HEK293 (cell line): ENCODE data around the gene SLC7A10.

Experiments
- CTCF ChIA-PET: fragments of 350-600 bp; formaldehyde crosslinking; extraction: SDS; loops from one replicate; lab custom pipeline; 2021; ENCODE audit warnings: antibody characterized with exemption; lab: Yijun Ruan, JAX
- POLR2A ChIA-PET: fragments of 300-600 bp; formaldehyde crosslinking; extraction: SDS; loops from one replicate; lab custom pipeline; 2020; ENCODE audit warnings: antibody characterized with exemption, inconsistent platforms; lab: Yijun Ruan, JAX
- H3K27ac ChIP-seq: fragments of 200-500 bp; sonication (Bioruptor generic); 2 replicates; pipeline ENCODE4 v1.5.1; 2014; ENCODE audit warnings: low read depth, low read length, control low read depth, inconsistent platforms; ENCODE audit errors: extremely low read depth
- H3K36me3 ChIP-seq, 2 experiments: fragments of 200-500 bp in 1 of 2; sonication (Bioruptor generic) in 1 of 2; 1 replicate in 1 of 2; 2 replicates in 1 of 2; pipeline ENCODE4 v1.5.1; 2014 to 2017; ENCODE audit warnings: inconsistent platforms in 2 of 2, low read length in 2 of 2; ENCODE audit not compliant: control insufficient read depth in 2 of 2, insufficient read depth in 1 of 2
- H3K4me1 ChIP-seq: fragments of 200-500 bp; sonication (Bioruptor generic); 2 replicates; pipeline ENCODE4 v1.5.1; 2014; ENCODE audit warnings: mild to moderate bottlenecking, low read length, inconsistent platforms; ENCODE audit not compliant: control insufficient read depth, insufficient read depth
- H3K4me3 ChIP-seq: 2 replicates; pipeline ENCODE4 v1.5.1; 2011; ENCODE audit warnings: low read depth, mild to moderate bottlenecking, control low read depth, low read length, moderate library complexity
- H3K9me3 ChIP-seq: fragments of 200-500 bp; sonication (Bioruptor generic); 2 replicates; pipeline ENCODE4 v1.5.1; 2014; ENCODE audit warnings: low read depth, low read length, inconsistent platforms; ENCODE audit not compliant: control insufficient read depth, insufficient read depth
- PRDM1 ChIP-seq: fragments of 450-650 bp; formaldehyde crosslinking; IDR thresholded peaks from 2 replicates; pipeline ENCODE4; 2016; ENCODE audit warnings: missing biosample characterization, missing genetic modification characterization
- SETDB1 ChIP-seq: IDR thresholded peaks from one replicate; pipeline ENCODE4 v1.6.1; 2017; ENCODE audit warnings: mild to moderate bottlenecking, low read length, moderate library complexity, mixed read lengths; ENCODE audit not compliant: insufficient read length
- YY1 ChIP-seq: fragments of 450-650 bp; formaldehyde crosslinking; IDR thresholded peaks from 2 replicates; pipeline ENCODE4 v1.5.1; 2018; ENCODE audit warnings: missing biosample characterization, missing genetic modification characterization
- ZNF248 ChIP-seq: fragments of 450-650 bp; formaldehyde crosslinking; IDR thresholded peaks from 2 replicates; pipeline ENCODE4 v1.5.1; 2017; ENCODE audit warnings: missing biosample characterization, missing genetic modification characterization
- ZNF274 ChIP-seq, 2 experiments: fragments of 200-500 bp in 1 of 2; fragments of 450-650 bp in 1 of 2; sonication (Bioruptor generic) in 1 of 2; formaldehyde crosslinking in 1 of 2; IDR thresholded peaks; 2 replicates each; pipeline versions ENCODE4 v1.5.1 to v1.6.1; 2014 to 2016; ENCODE audit warnings: borderline replicate concordance in 1 of 2, inconsistent platforms in 1 of 2, low read length in 1 of 2, missing biosample characterization in 1 of 2, missing genetic modification characterization in 1 of 2
- ZNF302 ChIP-seq: fragments of 450-650 bp; formaldehyde crosslinking; IDR thresholded peaks from 2 replicates; pipeline ENCODE4 v1.5.1; 2016; ENCODE audit warnings: missing biosample characterization, missing genetic modification characterization, low read depth
- ZNF311 ChIP-seq: fragments of 450-650 bp; formaldehyde crosslinking; IDR thresholded peaks from 2 replicates; pipeline ENCODE4 v1.5.1; 2017; ENCODE audit warnings: missing biosample characterization, missing genetic modification characterization, borderline replicate concordance
- ZNF324 ChIP-seq: fragments of 450-650 bp; formaldehyde crosslinking; IDR thresholded peaks from 2 replicates; pipeline ENCODE4 v1.5.1; 2016; ENCODE audit warnings: missing biosample characterization, missing genetic modification characterization
- ZNF366 ChIP-seq: fragments of 450-650 bp; formaldehyde crosslinking; conservative IDR thresholded peaks from 2 replicates; pipeline ENCODE4 v1.5.1; 2016; ENCODE audit warnings: missing biosample characterization, missing genetic modification characterization
- ZNF37A ChIP-seq: fragments of 450-650 bp; IDR thresholded peaks from 2 replicates; pipeline ENCODE4 v1.5.1; 2018; ENCODE audit warnings: missing biosample characterization, missing genetic modification characterization
- ZNF48 ChIP-seq: fragments of 450-650 bp; formaldehyde crosslinking; IDR thresholded peaks from 2 replicates; pipeline ENCODE4 v1.5.1; 2016; ENCODE audit warnings: missing biosample characterization, missing genetic modification characterization
- ZNF544 ChIP-seq: fragments of 450-650 bp; formaldehyde crosslinking; IDR thresholded peaks from 2 replicates; pipeline ENCODE4 v1.5.0; 2017; ENCODE audit warnings: missing biosample characterization, missing genetic modification characterization
- ZNF549 ChIP-seq: fragments of 450-650 bp; IDR thresholded peaks from 2 replicates; pipeline ENCODE4 v1.5.1; 2018; ENCODE audit warnings: missing biosample characterization, missing genetic modification characterization, mild to moderate bottlenecking, inconsistent platforms, moderate library complexity
- ZNF571 ChIP-seq: fragments of 450-650 bp; formaldehyde crosslinking; IDR thresholded peaks from 2 replicates; pipeline ENCODE4 v1.5.0; 2017; ENCODE audit warnings: missing biosample characterization, missing genetic modification characterization
- ZNF585B ChIP-seq: fragments of 450-650 bp; formaldehyde crosslinking; IDR thresholded peaks from 2 replicates; pipeline ENCODE4 v1.5.1; 2016; ENCODE audit warnings: missing biosample characterization, missing genetic modification characterization
- ZNF596 ChIP-seq: fragments of 450-650 bp; IDR thresholded peaks from 2 replicates; pipeline ENCODE4 v1.5.0; 2018; ENCODE audit warnings: missing biosample characterization, mild to moderate bottlenecking, missing genetic modification characterization, moderate library complexity
- ZNF610 ChIP-seq: fragments of 450-650 bp; formaldehyde crosslinking; IDR thresholded peaks from 2 replicates; pipeline ENCODE4 v1.5.1; 2016; ENCODE audit warnings: missing biosample characterization, missing genetic modification characterization, borderline replicate concordance
- ZNF623 ChIP-seq: fragments of 450-650 bp; formaldehyde crosslinking; IDR thresholded peaks from 2 replicates; pipeline ENCODE4 v1.5.1; 2016; ENCODE audit warnings: missing biosample characterization, missing genetic modification characterization
- ZNF624 ChIP-seq: fragments of 450-650 bp; formaldehyde crosslinking; IDR thresholded peaks from 2 replicates; pipeline ENCODE4 v1.5.1; 2017; ENCODE audit warnings: missing biosample characterization, missing genetic modification characterization
- ZNF629 ChIP-seq: fragments of 450-650 bp; formaldehyde crosslinking; IDR thresholded peaks from 2 replicates; pipeline ENCODE4 v1.5.1; 2017; ENCODE audit warnings: missing biosample characterization, missing genetic modification characterization
- ZNF670 ChIP-seq: fragments of 450-650 bp; formaldehyde crosslinking; IDR thresholded peaks from 2 replicates; pipeline ENCODE4 v1.5.1; 2016; ENCODE audit warnings: missing biosample characterization, missing genetic modification characterization, low read depth
- TF ChIP-seq, protein P1 (sequence below): fragments of 450-650 bp; formaldehyde crosslinking; IDR thresholded peaks from 2 replicates; pipeline ENCODE4 v1.5.1; 2016; ENCODE audit warnings: missing biosample characterization, missing genetic modification characterization
- TF ChIP-seq, protein P2 (sequence below): fragments of 450-650 bp; formaldehyde crosslinking; IDR thresholded peaks from 2 replicates; pipeline ENCODE4 v1.5.1; 2017; ENCODE audit warnings: missing biosample characterization, missing genetic modification characterization
- TF ChIP-seq, protein P3 (sequence below): fragments of 450-650 bp; formaldehyde crosslinking; IDR thresholded peaks from 2 replicates; pipeline ENCODE4 v1.5.1; 2016; ENCODE audit warnings: missing biosample characterization, missing genetic modification characterization
- TF ChIP-seq, protein P4 (sequence below): sonication (generic); formaldehyde crosslinking; IDR thresholded peaks from 2 replicates; pipeline ENCODE4 v1.8.1; 2022; ENCODE audit warnings: mild to moderate bottlenecking, moderate library complexity, missing genetic modification reagents
- TF ChIP-seq, protein P5 (sequence below): fragments of 450-650 bp; formaldehyde crosslinking; IDR thresholded peaks from 2 replicates; pipeline ENCODE4 v1.5.1; 2017; ENCODE audit warnings: missing biosample characterization, missing genetic modification characterization

SLC7A10 gene

DNA sequence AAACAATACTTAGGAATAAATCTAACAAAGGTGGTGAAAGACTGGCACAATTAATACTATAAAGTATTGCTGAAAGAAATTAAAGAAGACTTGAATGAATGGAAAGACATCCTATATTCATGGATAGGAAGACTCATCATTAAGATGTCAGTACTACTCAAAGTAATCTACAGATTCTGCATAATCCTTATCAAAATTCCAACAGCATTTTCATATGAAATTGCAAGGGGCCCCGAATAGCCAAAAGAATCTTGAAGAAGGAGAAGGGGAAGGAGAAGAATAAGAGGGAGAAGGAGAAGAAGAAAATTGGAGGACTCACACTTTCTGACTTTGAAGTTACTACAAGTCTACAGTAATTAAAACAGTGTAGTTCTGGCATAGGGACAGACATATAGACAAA lies 57.1 kb downstream of the SLC7A10 start:
- H3K9me3 ChIP-seq: peaks cover 15% of the 10 kb centered on the region
- ChIA-PET CTCF (interaction anchor here (0.6 to 13.1 kb wide), 3 partner anchors 9 to 478 kb away, joined by 3 to 154 read pairs (median 4); partner anchors contain the start of gene LRP3), POLR2A (no interaction called here)
- H3K27ac ChIP-seq: no peak overlapping the region
- peaks cover 0 to 12% of the 10 kb centered on the region in 2 experiments; a peak in 1 of 3 replicates for H3K36me3 ChIP-seq
- H3K4me1 ChIP-seq: peaks cover 4% of the 10 kb centered on the region
- no peak overlapping the region for H3K4me3 ChIP-seq
- TF ChIP-seq, protein P1, sequence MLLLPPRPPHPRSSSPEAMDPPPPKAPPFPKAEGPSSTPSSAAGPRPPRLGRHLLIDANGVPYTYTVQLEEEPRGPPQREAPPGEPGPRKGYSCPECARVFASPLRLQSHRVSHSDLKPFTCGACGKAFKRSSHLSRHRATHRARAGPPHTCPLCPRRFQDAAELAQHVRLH: no peak
- TF ChIP-seq ZNF248 (tag by site-specific recombination) (peak; percentile 92), ZNF274 (IDR thresholded peaks at IDR 0.05; ENCODE audit: low read length) (no peak), ZNF274 (tag by site-specific recombination; IDR thresholded peaks at IDR 0.05; ENCODE audit: borderline replicate concordance) (peak; percentile 57; the same call in 1 of the 2 replicates)

DNA sequence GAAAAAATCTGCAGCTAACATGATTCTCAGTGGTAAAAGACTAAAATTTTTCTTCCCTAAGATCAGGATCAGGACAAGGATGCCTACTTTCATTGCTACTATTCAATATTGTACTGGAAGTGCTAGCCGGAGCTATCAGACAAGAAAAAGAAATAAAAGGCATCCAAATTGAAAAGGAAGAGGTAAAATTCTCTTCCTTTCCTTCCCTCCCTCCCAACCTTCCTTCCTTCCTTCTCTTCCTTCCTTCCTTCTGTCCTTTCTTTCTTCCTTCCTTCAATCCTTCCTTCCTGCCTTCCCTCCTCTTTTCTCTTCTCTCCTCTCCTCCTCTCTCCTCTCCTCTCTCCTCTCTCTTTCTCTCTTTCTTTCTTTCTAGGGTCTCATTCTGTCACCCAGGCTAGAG lies 58.2 kb downstream of the SLC7A10 start:
- CTCF ChIA-PET: interaction anchor here (0.6 to 13.1 kb wide), 4 partner anchors 9 to 611 kb away, joined by 3 to 154 read pairs (median 8); partner anchors contain the start of gene LRP3
- H3K4me1 ChIP-seq: peaks cover 3% of the 10 kb centered on the region
- POLR2A ChIA-PET: interaction anchor here (0.7 to 4.6 kb wide), 2 partner anchors 10 to 476 kb away, joined by 3 to 43 read pairs; partner anchors contain the start of gene NUDT19
- H3K27ac ChIP-seq: no peak overlapping the region
- H3K4me3 ChIP-seq: no peak overlapping the region
- peaks cover 15% of the 10 kb centered on the region for H3K9me3 ChIP-seq
- peaks cover 0 to 7% of the 10 kb centered on the region in 2 experiments; a peak in 1 of 3 replicates for H3K36me3 ChIP-seq
- peak; percentile 93 for TF ChIP-seq ZNF366 (tag by site-specific recombination)
- no peak for TF ChIP-seq ZNF670 (tag by site-specific recombination)
- TF ChIP-seq ZNF549 (tag by site-specific recombination): no peak
- TF ChIP-seq ZNF248 (tag by site-specific recombination): 0 out of 2 replicates have a peak, but pooled peaks have one; percentile 39
- no peak for TF ChIP-seq ZNF623 (tag by site-specific recombination)
- TF ChIP-seq ZNF624: no peak
- TF ChIP-seq ZNF571 (tag by site-specific recombination): 0 out of 2 replicates have a peak, but pooled peaks have one; percentile 59
- TF ChIP-seq ZNF629 (tag by site-specific recombination): no peak
- TF ChIP-seq, protein P2, sequence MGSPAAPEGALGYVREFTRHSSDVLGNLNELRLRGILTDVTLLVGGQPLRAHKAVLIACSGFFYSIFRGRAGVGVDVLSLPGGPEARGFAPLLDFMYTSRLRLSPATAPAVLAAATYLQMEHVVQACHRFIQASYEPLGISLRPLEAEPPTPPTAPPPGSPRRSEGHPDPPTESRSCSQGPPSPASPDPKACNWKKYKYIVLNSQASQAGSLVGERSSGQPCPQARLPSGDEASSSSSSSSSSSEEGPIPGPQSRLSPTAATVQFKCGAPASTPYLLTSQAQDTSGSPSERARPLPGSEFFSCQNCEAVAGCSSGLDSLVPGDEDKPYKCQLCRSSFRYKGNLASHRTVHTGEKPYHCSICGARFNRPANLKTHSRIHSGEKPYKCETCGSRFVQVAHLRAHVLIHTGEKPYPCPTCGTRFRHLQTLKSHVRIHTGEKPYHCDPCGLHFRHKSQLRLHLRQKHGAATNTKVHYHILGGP: 0 out of 2 replicates have a peak, but pooled peaks have one; percentile 41
- no peak for TF ChIP-seq ZNF302
- TF ChIP-seq ZNF596 (tag by site-specific recombination): no peak
- no peak for TF ChIP-seq ZNF48
- TF ChIP-seq ZNF544: no peak
- TF ChIP-seq ZNF37A: no peak
- TF ChIP-seq, protein P3, sequence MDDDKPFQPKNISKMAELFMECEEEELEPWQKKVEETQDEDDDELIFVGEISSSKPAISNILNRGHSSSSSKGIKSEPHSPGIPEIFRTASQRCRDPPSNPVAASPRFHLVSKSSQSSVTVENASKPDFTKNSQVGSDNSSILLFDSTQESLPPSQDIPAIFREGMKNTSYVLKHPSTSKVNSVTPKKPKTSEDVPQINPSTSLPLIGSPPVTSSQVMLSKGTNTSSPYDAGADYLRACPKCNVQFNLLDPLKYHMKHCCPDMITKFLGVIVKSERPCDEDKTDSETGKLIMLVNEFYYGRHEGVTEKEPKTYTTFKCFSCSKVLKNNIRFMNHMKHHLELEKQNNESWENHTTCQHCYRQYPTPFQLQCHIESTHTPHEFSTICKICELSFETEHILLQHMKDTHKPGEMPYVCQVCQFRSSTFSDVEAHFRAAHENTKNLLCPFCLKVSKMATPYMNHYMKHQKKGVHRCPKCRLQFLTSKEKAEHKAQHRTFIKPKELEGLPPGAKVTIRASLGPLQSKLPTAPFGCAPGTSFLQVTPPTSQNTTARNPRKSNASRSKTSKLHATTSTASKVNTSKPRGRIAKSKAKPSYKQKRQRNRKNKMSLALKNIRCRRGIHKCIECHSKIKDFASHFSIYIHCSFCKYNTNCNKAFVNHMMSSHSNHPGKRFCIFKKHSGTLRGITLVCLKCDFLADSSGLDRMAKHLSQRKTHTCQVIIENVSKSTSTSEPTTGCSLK (tag by site-specific recombination): no peak
- peak; percentile 32; the same call in 1 of the 2 replicates for TF ChIP-seq ZNF585B (tag by site-specific recombination)
- TF ChIP-seq ZNF324 (tag by site-specific recombination): no peak
- TF ChIP-seq, protein P4, sequence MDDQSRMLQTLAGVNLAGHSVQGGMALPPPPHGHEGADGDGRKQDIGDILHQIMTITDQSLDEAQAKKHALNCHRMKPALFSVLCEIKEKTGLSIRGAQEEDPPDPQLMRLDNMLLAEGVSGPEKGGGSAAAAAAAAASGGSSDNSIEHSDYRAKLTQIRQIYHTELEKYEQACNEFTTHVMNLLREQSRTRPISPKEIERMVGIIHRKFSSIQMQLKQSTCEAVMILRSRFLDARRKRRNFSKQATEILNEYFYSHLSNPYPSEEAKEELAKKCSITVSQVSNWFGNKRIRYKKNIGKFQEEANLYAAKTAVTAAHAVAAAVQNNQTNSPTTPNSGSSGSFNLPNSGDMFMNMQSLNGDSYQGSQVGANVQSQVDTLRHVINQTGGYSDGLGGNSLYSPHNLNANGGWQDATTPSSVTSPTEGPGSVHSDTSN: no peak
- TF ChIP-seq, protein P5, sequence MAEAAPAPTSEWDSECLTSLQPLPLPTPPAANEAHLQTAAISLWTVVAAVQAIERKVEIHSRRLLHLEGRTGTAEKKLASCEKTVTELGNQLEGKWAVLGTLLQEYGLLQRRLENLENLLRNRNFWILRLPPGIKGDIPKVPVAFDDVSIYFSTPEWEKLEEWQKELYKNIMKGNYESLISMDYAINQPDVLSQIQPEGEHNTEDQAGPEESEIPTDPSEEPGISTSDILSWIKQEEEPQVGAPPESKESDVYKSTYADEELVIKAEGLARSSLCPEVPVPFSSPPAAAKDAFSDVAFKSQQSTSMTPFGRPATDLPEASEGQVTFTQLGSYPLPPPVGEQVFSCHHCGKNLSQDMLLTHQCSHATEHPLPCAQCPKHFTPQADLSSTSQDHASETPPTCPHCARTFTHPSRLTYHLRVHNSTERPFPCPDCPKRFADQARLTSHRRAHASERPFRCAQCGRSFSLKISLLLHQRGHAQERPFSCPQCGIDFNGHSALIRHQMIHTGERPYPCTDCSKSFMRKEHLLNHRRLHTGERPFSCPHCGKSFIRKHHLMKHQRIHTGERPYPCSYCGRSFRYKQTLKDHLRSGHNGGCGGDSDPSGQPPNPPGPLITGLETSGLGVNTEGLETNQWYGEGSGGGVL (tag by site-specific recombination): no peak
- no peak for TF ChIP-seq YY1 (tag by site-specific recombination)
- peak; percentile 31; the same call in 1 of the 2 replicates for TF ChIP-seq ZNF311
- 0 out of 2 replicates have a peak, but pooled peaks have one; percentile 51 for TF ChIP-seq ZNF610
- TF ChIP-seq SETDB1: peak; percentile 32
- TF ChIP-seq PRDM1: peak; percentile 76; the same call in 1 of the 2 replicates
